Immature natural killer cell (primary cell): ENCODE measurements around the gene CATSPER3. TPM values are rescaled to one million over a fixed set of nuclear protein-coding genes. Genes with fewer than 3 reads are reported as not detected.

ENCODE experiments used
- polyA plus RNA-seq, 3 donors: library from polyadenylated mRNA; unstranded; fragments of 300-500 nt; fragmentation: Illumina TruSeq; gene quantifications; one replicate each; pipeline ENCODE4 v1.2.3, GENCODE V29; 2021

CATSPER3 gene
- polyA plus RNA-seq, 3 donors from 2014 or later = 0.53 TPM; not detected in 2

Other genes starting within 250 kb of the CATSPER3 start
- 10 to 100 TPM; 33.3 to 49.7 (median 34.2) TPM for gene CAMLG, start 229.4 kb upstream of the CATSPER3 start, polyA plus RNA-seq
- 10 to 100 TPM; 12.0 to 28.2 (median 16.0) TPM for gene DDX46, start 209.1 kb upstream of the CATSPER3 start, polyA plus RNA-seq
- gene C5orf24, start 121.9 kb upstream of the CATSPER3 start, polyA plus RNA-seq = 10 to 100 TPM; 10.9 to 20.5 (median 16.0) TPM
- gene TXNDC15, start 93.5 kb upstream of the CATSPER3 start, polyA plus RNA-seq = 10 to 100 TPM; 12.9 to 25.3 (median 14.4) TPM
- gene PCBD2, start 62.8 kb upstream of the CATSPER3 start, polyA plus RNA-seq = 1 to 10 TPM; 2.8 to 9.3 (median 7.1) TPM
- gene PITX1, start 66.3 kb downstream of the CATSPER3 start, polyA plus RNA-seq = not detected